Left ventricle myocardium superior (tissue), 1 donor: ENCODE results near the gene SLIT1. TPM values are rescaled to one million over a fixed set of nuclear protein-coding genes. Genes with fewer than 3 reads are reported as not detected.

Source experiments
- ATAC-seq: fragments of 200-7000 bp; cut with Tn5 transposase; one replicate; pipeline ENCODE4 v1.9.1; 2020; ENCODE audit warnings: mild to moderate bottlenecking, moderate library complexity
- DNase-seq: peaks from one replicate; pipeline ENCODE4 v3.0.0-alpha.2; 2020
- intact Hi-C: fragments of 100-400 bp; cut with micrococcal nuclease; formaldehyde crosslinking; loops from one replicate; pipeline ENCODE4 v1.11.0; 2022
- total RNA-seq: library from RNA; stranded (reverse); fragmentation: NEBNext Ultra II Directional; extraction: Animal tissue kit (Norgen Biotek cat#: 25700); gene quantifications from one replicate; pipeline ENCODE4 v1.2.1, GENCODE V29; 2021
- donor health status: DM: no; HTN: yes; CAD: no; lungs with severe emphysema.

The SLIT1 gene
- total RNA-seq, 1 donor from 2014 or later: 0.17 TPM

DNA sequence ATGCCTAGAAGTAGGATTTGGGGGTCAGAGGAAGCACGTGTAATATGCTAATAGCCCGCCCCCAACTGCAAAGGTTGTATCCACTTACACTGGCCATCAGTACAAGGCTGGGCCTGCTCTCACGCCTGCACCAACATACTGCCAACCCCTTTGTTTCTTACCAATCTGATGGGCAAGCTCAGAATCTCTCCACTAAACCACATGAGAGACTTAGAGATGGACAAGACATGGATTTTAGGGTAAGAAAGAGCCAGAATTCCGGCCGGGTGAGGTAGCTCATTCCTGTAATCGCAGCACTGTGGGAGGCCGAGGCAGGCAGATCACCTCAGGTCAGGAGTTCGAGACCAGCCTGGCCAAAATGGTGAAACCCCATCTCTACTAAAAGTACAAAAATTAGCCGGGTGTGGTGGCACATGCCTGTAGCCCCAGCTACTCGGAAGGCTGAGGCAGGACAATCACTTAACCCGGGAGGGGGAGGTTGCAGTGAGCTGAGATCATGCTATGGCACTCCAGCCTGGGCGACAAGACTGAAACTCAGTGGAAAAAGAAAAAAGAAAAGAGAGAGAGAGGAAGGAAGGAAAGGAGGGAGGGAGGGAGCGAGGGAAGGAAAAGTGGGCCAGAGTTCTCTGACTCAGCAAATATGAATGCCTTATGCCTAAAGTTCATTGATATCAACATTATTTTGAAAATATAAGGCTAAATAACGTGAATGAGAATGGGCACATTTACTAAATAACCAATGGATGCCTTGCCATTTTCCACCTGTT lies 162.2 kb downstream of the SLIT1 start:
- DNase-seq (no peak), ATAC-seq (no peak)
- intact Hi-C loops: loop anchor here (10.0 kb wide), 1 partner anchor 199 kb away; no protein-coding TSS in a partner anchor

DNA sequence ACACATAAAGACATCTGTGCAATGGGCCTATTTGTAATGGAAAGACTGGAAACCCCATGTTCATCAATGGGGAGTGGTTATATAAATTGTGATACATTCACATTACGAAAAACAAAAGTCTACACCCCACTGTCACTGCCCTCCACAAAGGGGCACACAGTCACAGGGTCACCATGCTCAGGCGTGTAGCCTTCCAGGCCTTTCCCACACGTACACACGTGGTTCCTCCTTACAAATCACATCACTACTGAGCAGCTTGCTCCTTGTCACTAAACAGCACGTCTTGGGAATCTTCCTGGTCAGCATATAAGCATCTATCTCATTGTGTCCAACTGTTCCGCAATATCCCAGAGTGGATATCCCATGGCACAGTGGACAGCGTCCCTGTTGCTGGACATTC lies 163.1 kb downstream of the SLIT1 start:
- DNase-seq: no peak
- intact Hi-C loops: loop anchor here (10.0 kb wide), 1 partner anchor 198 kb away; no protein-coding TSS in a partner anchor
- no peak for ATAC-seq

DNA sequence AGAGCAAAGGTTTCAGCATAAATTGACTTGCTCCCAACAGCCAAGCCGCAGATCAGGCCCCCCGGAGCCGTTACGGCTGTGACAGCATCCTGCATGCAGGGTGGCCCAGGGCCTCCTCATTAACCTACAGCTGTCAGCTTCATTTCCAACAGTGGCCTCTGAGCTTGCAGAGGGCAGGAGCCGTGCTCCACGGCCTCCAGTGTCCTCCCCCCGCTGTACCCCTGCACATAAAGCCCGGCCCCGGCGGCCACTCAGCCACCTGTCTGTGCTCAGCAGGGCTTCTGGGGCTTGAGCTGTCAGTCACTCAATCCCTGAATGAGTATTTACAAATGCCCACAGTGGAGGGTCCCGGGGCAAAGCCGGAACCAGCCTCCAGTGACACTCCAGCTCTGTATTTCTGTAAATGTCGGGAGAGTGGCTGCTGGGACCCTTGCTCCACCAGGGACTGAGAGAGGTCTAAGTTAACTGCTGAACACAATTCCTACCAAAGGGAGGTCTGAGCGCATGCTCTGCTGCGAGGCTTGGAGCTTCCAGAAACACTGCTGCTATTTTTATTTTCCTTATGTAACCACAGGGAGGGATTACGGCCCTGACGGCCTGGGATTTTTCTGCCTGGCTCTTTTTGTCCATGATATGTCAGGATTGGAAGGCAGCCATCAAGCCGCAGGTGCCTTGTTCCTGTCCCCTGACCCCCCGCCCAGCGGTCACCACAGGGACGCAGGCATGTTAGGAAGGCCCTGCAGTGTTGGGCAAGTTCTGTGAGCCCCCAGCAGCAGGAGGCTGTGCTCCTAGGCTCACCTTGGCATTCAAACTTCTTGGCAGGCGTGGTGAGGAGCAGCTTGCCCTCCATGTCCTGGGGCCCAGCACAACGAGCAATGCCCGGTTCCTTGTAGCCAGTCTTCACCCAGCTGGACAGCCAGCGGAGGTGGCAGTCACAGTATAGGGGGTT lies 165.0 kb downstream of the SLIT1 start:
- ATAC-seq: peak; percentile 90

DNA sequence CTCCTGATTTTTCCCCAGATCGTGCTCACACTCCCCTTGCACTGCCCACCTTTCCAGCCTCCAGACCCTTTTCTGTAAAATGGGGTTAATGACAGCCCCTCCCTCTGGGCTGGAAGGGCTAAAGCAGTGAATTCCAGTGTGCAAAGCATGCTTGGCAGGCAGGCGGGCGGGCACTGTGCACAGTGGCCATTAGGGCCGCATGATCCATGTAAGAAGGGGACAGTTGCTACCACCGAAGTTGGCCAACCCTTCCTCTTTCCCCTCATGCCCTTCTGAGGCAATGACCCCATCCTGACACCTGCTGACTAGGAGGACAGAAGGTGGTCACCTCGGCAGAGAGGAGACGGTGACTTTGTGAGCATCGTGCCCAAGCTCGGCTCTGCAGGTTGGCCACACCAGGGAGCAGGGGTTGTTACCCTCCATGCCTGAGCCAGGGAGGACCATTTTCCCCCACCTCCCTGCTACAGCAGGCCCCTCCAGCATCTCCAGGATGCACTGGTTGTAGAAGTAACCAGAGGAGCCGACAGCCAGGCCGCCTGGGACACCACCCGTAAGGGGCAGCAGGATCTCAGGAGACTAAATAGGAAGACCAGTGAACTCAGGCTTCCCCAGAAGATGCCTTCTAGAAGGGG lies 166.4 kb downstream of the SLIT1 start:
- DNase-seq: no peak
- no peak for ATAC-seq
- intact Hi-C loops: no loop called here

More for the DNA sequence above, 165.0 kb downstream of the SLIT1 start:
- DNase-seq: peak; percentile 73
- intact Hi-C loops: loop anchor here (10.0 kb wide), 1 partner anchor 196 kb away; no protein-coding TSS in a partner anchor

DNA sequence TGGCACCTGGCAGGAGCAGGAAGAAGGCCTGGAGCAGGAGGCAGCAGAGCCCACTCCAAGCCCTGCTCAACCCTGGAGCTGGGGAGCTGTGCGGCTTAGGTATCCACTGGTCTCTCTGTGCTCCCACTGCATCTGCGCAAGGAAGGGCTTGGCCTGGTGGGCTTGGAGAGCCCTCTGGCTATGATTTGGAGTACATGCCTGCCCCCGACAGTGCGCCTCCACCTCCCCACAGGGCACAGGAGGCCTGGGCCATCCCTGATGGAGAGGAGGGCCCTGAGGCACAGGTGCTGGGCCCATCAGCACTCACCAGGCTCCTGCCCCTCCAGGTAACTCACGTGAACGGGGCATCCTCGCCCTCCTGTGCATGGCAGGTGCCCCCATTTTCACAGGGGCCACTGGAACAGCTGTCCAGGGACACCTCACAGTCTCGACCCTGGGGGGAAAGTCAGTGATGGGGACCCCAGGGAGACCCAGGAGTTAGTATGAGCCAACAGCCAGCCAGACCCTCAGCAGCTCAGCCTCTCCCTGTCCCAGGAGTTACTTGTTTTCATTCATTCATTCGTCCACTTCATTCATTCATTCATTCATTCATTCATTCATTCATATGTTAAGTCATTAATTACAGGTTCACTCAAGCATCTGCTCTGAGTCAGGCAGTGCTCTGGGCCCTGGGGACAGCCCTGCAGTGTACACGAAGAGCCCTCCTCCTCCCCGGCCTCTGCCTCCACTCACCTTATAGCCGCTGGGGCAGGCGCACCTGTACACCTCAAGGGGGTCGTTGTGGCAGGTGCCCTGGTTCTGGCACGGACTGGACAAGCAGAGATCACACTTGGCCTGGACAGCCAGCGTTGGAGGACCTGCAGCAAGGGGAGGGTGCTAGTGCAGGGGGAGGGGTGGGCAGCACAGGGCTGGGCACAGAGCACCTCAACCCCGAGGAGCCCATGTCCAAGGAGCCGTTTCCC lies 167.2 kb downstream of the SLIT1 start:
- ATAC-seq: no peak
- no peak for DNase-seq
- intact Hi-C loops: no loop called here

DNA sequence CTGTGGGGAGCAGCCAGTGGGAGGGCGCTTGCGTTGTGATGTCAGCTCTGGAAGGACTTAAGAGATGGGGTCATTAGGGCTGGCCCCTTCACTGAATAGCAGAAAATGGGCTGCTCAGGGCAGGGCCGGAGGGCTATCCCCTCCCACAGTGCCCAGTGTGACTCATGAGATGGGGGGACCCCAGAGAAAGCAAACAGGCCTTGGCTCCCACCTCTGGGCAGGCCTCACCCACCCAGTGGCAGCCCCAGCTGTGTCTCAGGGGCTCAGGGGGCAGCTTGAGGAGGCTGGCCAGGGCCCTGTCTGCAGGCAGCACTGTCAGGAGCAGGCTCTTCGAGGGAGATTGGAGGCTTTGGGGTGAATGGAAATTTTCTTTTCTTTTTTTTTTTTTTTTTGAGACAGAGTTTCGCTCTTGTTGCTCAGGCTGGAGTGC lies 168.3 kb downstream of the SLIT1 start:
- intact Hi-C loops: no loop called here
- no peak for ATAC-seq

DNA sequence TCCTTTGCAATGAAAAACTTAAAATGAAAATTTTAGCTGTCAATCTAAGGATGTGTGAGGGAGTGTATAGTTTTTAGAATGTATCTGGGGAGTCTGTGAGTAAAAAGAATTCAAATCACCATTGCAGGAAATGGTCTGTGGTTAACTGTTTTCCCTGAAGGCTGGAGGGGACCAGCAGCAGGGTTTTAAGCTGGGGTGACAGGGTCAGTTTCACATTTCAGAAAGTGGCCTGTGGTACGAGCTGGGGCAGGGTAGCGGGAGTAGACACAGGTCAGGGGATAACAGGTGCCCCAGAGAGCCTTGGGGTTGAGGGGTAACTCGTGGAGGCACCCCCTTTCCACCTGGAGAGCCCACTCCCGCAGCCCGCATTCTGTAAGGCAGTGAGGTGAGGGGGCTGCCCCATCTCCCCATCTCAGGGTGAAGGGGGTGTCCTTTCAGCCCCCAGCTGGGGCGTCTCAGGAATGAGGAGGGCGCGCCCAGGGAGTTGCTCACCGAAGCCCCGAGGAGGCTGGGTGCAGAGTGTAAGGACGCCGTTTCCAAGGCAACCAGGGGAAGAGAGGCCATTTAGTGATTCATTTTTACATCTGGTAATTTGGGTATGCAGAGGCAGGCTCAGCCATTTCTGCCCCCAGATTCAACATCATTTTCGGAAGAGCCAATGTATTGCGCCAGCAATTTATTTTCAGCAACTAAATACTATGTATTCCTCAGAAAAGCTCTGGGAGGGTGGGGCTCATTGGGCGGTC lies 168.9 kb downstream of the SLIT1 start:
- ATAC-seq (no peak), DNase-seq (no peak)
- intact Hi-C loops: no loop called here

More for the DNA sequence above, 168.3 kb downstream of the SLIT1 start:
- DNase-seq: no peak

DNA sequence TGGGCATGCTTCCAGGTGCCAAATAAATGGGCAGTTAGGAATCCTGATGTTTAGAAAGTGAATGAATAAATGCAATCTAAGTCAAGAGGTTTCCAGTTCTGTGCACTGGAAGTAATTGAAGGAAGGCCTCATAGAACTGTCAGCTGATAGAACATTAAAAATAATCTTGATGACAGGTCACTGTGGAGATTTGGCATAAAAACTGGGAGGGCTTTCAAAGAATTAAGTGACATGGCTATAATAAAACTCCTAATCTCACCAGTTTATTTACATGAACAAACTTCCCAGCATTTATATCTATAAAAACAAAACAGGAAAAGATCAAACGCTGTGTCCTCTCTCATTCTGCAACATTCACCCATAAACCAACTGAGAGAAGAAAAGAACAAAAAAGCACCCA lies 170.5 kb downstream of the SLIT1 start:
- DNase-seq: no peak
- intact Hi-C loops: no loop called here
- no peak for ATAC-seq

DNA sequence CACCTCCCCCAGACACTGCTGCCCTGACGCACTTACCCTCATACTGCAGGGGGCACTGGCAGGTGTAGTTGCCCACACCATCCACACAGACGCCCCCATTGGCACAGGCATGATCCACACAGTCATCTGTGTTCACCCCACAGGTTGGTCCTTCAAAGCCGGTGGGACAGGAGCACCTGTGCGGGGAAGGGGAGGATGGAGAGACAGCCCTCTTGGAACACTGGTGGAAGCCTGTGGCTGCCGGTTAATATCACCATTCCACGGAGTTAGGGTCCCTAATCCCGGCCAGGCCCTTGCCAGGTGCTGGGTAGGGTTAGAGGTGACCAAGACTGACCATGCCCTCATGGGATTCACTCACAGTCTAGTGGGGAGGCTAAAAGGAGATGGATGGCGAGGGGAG lies 171.8 kb downstream of the SLIT1 start:
- ATAC-seq (no peak), DNase-seq (no peak)
- intact Hi-C loops: no loop called here

DNA sequence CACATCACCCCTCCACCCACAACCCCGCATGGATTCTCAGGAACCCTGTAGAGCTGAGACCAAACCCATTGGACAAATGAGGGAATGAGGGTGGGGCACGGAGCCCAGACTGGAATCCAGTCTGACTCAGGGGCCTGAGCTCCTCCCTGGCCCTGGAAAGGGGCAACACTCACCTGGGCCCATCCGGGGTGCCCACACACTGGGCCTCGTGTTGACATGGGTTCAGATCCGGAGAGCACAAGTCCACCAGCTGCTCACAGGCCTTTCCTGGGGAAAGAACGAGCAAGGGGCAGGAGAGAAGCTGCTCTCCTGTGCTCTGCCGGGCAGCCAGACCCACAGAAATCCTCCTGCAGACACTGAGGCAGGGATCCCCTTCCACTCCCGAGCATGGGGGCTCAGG lies 172.2 kb downstream of the SLIT1 start:
- DNase-seq (no peak), ATAC-seq (no peak)
- intact Hi-C loops: no loop called here

DNA sequence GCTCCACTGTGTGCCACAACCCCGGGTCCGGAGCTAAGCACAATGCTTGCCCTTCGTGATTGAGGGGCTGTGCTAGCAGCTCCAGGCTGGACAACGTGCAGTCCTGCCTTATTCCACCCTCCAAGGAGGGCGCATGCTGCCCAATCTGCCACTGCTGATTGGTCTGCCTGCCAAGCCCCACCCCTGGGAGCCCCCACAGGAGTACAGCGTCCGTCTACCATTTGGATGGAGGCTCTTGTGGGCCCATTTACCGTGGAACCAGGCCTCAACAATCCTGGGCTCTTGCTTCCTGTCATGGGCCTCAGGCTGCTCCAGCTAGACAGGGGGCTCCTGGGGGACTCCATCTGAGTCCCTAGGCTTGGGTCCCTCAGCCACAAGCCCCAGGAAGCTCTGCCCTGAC lies 173.3 kb downstream of the SLIT1 start:
- DNase-seq (no peak), ATAC-seq (no peak)
- intact Hi-C loops: no loop called here

DNA sequence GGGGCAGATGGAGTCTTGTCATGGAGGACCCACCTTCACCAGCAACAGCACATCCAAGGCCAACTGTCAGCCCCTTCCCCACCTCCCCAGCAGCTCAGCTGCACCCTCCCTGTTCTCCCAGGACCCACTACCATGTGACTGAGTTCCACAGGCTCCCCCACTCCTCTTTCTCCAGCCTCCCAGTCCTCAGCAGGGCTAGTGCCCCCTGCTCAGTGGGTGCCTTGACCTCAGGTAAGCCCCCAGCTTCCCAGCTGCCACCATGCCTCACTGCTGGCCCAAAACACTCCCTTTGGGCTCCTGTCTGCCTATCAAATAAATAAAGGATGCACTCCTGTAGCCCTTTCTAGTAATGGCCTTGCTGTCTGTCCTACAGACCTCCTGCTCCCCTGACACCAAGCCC lies 174.4 kb downstream of the SLIT1 start:
- no peak for ATAC-seq
- intact Hi-C loops: no loop called here
- no peak for DNase-seq

DNA sequence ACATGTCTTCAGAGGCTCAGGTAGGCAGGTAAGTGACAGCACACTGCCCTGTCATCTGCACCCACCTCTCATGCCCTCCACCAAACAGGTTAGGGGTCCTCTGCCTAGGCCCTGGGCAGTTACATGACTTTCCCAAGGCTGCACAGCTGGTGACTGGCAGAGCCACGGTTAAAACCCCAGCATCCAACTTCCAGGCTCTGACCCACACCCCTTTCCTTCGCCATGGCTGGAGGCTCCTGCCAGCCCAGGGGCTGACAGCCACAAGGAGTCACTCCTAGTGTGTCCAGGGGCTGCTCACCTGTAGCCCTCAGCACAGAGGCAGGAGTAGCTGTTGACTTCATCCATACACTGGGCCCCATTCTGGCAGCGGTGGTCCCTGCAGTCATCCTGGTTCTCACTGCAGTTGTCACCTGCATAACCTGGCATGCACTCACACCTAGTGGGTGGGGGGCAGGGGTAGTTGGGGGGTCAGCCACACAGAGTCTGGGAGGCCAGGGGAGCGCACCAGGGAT lies 175.0 kb downstream of the SLIT1 start:
- intact Hi-C loops: no loop called here
- DNase-seq (no peak), ATAC-seq (no peak)

DNA sequence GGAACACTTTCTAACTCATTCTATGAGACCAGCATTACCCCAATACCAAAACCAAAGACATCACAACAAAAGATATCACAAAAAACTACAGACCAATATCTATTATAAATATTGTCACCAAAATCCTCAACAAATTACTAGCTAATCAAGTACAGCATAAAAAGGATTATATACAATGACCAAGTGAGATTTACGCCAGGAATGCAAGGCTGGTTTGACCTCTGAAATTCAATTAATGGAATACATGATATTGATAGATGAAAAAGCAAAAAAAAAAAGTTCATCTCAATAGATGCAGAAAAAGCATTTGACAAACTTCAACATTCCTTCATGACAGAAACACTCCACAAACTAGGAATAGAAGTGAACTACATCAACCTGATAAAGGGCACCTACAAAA lies 178.3 kb downstream of the SLIT1 start:
- intact Hi-C loops: no loop called here
- DNase-seq (no peak), ATAC-seq (no peak)

DNA sequence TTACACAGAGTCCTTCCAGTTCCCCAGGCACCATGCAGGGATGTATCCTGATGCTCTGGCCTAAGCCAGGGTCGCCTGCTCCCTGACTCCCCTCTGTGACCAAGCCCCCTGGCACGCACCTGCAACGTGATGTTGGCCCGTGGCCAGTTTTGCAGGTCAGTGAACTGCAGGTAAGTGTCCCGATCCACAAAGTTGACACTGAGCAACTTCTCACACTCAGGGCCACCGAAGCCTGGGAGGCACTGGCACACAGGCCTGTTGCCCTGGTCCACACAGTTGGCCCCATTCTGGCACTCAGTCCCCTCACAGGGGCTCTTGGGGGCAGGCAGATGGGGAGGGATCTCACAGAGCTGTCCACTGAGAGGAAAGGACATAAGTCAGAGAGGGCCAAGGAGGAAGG lies 179.4 kb downstream of the SLIT1 start:
- DNase-seq: no peak
- ATAC-seq: no peak
- intact Hi-C loops: no loop called here

DNA sequence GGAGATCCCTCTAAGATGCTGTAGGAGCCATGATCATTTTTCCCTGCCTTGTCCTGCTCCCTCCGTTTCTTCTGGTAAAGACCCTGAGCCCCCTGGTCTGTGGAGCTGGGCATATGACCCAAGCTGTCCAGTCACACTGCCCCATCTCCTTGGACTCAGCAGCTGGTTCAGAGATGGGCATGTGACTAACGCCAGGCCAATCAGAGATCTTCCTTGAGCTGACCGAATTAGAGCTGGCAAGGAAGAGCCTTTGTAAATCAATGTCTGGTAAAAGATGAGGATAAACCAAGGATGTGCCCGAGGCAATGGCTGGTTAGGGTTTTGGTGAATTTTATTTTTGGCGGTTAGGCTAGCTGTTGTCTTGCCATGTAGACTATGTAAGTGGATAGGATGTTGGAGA lies 180.4 kb downstream of the SLIT1 start:
- no peak for DNase-seq
- no peak for ATAC-seq
- intact Hi-C loops: no loop called here

DNA sequence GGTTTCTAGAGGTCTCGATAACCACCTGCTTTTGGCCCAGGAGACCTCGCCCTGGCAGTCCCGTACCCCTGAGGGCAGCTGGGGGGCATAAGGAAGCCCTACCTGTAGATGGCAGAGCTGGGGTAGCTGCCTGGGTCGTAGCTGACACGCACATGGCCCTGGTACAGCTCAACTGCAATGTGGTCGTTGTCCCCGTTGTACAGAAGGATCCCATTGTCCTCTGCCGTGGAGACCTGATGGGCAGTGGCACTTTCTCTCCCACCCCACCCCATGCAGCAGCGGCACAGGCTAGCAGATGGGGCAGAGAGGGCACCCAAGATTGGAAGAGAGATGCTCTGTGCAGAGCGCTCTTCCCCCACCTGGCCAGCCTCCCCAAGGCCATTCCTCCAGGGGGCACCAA lies 181.2 kb downstream of the SLIT1 start:
- ATAC-seq (no peak), DNase-seq (no peak)
- intact Hi-C loops: no loop called here

DNA sequence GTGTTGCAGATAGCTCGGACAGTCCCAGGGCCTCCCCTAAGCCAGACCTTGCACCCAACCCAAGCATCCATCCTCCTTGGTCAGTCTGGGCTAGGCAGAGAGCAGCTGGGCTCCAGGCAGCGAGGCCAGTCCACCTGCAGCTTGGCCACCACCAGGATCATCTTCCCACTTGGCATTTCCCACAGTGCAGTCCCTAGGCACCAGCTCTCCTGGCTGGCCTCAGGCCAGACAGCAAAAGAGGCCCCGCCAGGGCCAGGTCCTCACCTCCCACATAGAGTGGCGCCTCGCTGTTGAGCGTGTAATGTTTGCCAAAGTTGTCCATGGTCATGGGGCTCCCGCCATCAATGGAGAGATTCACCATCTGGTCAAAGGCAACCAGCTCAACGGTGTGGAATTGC lies 182.0 kb downstream of the SLIT1 start:
- ATAC-seq: no peak
- intact Hi-C loops: no loop called here
- DNase-seq: no peak
